ENCODE data around the gene ARSG.

Gene ARSG

DNA sequence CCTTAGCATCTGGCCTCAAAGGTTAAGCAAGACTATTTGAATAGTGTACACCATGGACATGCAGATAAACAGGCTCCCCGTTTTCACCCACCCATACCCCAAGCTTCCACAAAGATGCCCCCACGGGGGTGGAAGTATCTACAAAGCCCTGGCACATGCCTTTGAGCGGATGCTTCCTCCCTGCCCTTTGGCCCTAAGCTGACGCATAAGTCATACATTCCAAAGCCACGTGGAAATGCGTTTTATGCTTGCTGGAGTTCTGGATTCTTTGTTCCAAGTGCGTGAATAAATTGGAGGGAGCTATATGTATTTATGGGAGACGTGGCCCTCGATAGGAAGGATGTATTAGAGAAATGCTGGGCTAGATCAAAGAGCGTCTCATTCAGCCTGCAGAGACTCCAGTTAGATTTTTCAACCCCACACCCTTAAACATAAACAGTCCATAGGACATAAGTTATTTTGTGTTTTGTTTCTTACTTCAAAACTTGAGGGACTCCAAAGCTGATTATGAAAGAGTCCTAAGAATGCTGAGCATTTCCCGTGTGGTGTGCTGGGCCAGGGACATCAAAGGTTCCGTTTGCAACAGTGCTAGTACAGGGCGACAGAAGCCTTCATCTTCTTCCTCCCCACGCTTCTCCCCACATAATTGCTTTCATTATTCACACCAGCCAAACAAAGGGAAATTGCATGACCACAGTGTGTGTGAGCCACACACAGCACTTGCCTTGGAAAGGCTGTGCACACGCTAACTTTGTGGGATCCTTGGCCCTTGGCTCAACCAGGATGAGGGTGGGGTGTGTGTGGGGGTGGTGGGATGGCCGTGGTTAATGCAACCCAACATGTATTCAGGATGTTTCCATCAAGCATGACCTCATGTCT is 92.4 kb downstream of the ARSG start:
- TF ChIP-seq EGR1 (IDR thresholded peaks at IDR 0.05) (no peak), FOXM1 (IDR thresholded peaks at IDR 0.05; ENCODE audit: borderline replicate concordance, low read depth) (no peak), EP300 (IDR thresholded peaks at IDR 0.05; ENCODE audit: borderline replicate concordance) (no peak), TEAD4 (IDR thresholded peaks at IDR 0.05) (no peak), CEBPB (IDR thresholded peaks at IDR 0.05) (no peak), YY1 (IDR thresholded peaks at IDR 0.05; ENCODE audit: low read depth) (no peak)

DNA sequence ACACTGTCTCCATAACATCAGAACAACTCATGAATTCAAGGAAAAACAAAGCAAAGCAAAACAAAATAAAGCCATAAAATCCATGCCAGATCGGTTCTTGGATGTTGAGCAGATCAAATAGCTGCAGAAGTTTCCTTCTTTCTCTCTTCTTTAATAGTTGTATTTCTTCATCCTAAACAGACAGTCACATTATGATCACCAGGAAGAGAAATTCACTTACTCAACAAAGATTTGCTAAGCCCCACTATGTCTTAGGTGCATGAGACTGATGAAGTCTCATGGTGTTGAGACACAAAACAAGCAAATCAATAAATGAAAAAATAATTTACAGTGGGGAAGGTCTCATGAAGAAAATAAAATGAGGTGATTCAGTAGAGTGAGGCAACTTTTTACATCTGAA is 93.2 kb downstream of the ARSG start:
- TF ChIP-seq, protein P1, sequence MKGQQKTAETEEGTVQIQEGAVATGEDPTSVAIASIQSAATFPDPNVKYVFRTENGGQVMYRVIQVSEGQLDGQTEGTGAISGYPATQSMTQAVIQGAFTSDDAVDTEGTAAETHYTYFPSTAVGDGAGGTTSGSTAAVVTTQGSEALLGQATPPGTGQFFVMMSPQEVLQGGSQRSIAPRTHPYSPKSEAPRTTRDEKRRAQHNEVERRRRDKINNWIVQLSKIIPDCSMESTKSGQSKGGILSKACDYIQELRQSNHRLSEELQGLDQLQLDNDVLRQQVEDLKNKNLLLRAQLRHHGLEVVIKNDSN (IDR thresholded peaks at IDR 0.05) = no peak
- no peak for TF ChIP-seq ZBTB7A (IDR thresholded peaks at IDR 0.05; ENCODE audit: low read depth)
- TF ChIP-seq CEBPB (IDR thresholded peaks at IDR 0.05) = no peak
- TF ChIP-seq RAD21 (IDR thresholded peaks at IDR 0.05; ENCODE audit: low read depth) = no peak
- TF ChIP-seq NFIC (IDR thresholded peaks at IDR 0.05) = no peak
- no peak for TF ChIP-seq TAF1 (IDR thresholded peaks at IDR 0.05; ENCODE audit: low read depth)

DNA sequence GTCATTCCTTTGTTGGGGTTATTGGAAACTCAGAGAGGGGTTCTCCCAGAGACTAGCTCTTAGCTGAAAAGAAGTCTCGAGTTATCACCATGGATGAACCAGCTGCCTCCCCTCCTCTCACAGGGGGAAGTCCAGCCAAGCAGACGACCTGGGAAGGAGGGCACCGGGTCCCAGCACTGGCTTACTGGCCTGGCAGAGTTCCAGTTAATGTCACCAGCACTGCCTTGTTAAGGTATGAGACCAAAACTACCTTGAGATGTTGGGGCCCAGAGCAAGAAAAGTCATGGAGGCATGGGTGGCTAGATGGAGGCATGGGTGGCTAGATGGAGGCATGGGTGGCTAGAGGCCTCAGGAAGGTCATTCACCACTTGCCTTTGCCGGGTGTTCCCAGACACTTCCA is 93.6 kb downstream of the ARSG start:
- no peak for TF ChIP-seq TCF12 (IDR thresholded peaks at IDR 0.05; ENCODE audit: low read depth)
- TF ChIP-seq EP300 (IDR thresholded peaks at IDR 0.05; ENCODE audit: borderline replicate concordance) = no peak
- TF ChIP-seq TAF1 (IDR thresholded peaks at IDR 0.05; ENCODE audit: low read depth) = no peak
- TF ChIP-seq FOXM1 (IDR thresholded peaks at IDR 0.05; ENCODE audit: borderline replicate concordance, low read depth) = no peak
- no peak for TF ChIP-seq TEAD4 (IDR thresholded peaks at IDR 0.05)
- TF ChIP-seq, protein P2, sequence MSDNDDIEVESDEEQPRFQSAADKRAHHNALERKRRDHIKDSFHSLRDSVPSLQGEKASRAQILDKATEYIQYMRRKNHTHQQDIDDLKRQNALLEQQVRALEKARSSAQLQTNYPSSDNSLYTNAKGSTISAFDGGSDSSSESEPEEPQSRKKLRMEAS (IDR thresholded peaks at IDR 0.05) = no peak
- TF ChIP-seq EGR1 (IDR thresholded peaks at IDR 0.05) = no peak
- TF ChIP-seq, protein P1 (IDR thresholded peaks at IDR 0.05) = no peak
- TF ChIP-seq, protein P3, sequence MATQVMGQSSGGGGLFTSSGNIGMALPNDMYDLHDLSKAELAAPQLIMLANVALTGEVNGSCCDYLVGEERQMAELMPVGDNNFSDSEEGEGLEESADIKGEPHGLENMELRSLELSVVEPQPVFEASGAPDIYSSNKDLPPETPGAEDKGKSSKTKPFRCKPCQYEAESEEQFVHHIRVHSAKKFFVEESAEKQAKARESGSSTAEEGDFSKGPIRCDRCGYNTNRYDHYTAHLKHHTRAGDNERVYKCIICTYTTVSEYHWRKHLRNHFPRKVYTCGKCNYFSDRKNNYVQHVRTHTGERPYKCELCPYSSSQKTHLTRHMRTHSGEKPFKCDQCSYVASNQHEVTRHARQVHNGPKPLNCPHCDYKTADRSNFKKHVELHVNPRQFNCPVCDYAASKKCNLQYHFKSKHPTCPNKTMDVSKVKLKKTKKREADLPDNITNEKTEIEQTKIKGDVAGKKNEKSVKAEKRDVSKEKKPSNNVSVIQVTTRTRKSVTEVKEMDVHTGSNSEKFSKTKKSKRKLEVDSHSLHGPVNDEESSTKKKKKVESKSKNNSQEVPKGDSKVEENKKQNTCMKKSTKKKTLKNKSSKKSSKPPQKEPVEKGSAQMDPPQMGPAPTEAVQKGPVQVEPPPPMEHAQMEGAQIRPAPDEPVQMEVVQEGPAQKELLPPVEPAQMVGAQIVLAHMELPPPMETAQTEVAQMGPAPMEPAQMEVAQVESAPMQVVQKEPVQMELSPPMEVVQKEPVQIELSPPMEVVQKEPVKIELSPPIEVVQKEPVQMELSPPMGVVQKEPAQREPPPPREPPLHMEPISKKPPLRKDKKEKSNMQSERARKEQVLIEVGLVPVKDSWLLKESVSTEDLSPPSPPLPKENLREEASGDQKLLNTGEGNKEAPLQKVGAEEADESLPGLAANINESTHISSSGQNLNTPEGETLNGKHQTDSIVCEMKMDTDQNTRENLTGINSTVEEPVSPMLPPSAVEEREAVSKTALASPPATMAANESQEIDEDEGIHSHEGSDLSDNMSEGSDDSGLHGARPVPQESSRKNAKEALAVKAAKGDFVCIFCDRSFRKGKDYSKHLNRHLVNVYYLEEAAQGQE (IDR thresholded peaks at IDR 0.05; ENCODE audit: low read depth) = no peak
- no peak for TF ChIP-seq NFIC (IDR thresholded peaks at IDR 0.05)
- no peak for TF ChIP-seq CEBPB (IDR thresholded peaks at IDR 0.05)
- no peak for TF ChIP-seq RAD21 (IDR thresholded peaks at IDR 0.05; ENCODE audit: low read depth)
- no peak for TF ChIP-seq CREB1 (IDR thresholded peaks at IDR 0.05; ENCODE audit: low read depth)
- no peak for TF ChIP-seq ZBTB7A (IDR thresholded peaks at IDR 0.05; ENCODE audit: low read depth)
- TF ChIP-seq YY1 (IDR thresholded peaks at IDR 0.05; ENCODE audit: low read depth) = no peak

DNA sequence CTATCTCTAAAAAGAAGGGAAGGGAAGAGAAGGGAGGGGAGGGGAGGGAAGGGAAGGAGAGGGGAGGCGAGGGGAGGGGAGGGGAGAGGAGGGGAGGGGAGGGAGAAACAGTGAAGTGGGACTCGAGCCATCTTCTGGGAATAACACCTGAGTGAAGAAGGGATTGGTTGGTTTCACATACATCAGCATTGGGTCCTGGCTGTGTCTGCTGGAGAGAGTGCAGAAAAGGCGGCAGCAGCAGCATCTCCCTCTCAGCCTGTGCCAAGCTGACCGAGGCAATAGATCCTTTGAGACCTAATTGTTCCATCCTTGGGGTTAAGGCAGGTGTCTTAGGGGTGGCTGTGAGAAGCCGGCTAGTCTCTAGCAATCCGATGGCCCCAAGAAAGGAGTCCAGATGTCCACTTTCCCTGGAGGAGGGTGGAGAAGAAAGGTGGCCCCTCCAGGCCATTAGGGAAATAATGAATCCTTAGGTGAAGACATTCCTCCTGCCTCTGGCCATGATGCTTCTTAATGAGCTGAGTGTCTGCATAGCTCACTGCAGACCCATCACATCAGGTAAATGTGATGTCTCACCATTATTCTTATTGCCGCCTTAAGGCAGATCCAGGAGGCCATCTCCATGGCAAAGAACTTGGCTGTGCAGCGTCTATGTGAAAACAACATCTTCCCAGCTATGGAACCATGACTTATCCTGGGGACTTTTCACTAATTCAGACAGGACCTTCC is 94.4 kb downstream of the ARSG start:
- TF ChIP-seq, protein P2 (IDR thresholded peaks at IDR 0.05) = no peak
- TF ChIP-seq YY1 (IDR thresholded peaks at IDR 0.05; ENCODE audit: low read depth) (no peak), CREB1 (IDR thresholded peaks at IDR 0.05; ENCODE audit: low read depth) (no peak), CEBPB (IDR thresholded peaks at IDR 0.05) (no peak), TCF12 (IDR thresholded peaks at IDR 0.05; ENCODE audit: low read depth) (no peak), ZBTB7A (IDR thresholded peaks at IDR 0.05; ENCODE audit: low read depth) (no peak), TEAD4 (IDR thresholded peaks at IDR 0.05) (no peak), TAF1 (IDR thresholded peaks at IDR 0.05; ENCODE audit: low read depth) (no peak), RAD21 (IDR thresholded peaks at IDR 0.05; ENCODE audit: low read depth) (no peak), FOXM1 (IDR thresholded peaks at IDR 0.05; ENCODE audit: borderline replicate concordance, low read depth) (no peak), NFIC (IDR thresholded peaks at IDR 0.05) (no peak), EGR1 (IDR thresholded peaks at IDR 0.05) (no peak), EP300 (IDR thresholded peaks at IDR 0.05; ENCODE audit: borderline replicate concordance) (no peak)
- TF ChIP-seq, protein P3 (IDR thresholded peaks at IDR 0.05; ENCODE audit: low read depth) = no peak
- TF ChIP-seq, protein P1 (IDR thresholded peaks at IDR 0.05) = no peak
